K562 (cell line): Measurements from ENCODE around the gene DPP8. TPM values are rescaled to one million over a fixed set of nuclear protein-coding genes. Genes with fewer than 3 reads are reported as not detected.

Source experiments
- ATAC-seq: fragments of 200-7000 bp; cut with Tn5 transposase; 3 replicates; pipeline ENCODE4 v1.9.1; 2020; ENCODE audit warnings: moderate library complexity
- BruUV-seq: library from RNA; stranded (reverse); fragments of 400-500 nt; replicated peaks from 2 replicates; lab custom pipeline; 2021; lab: Mats Ljungman, UMichigan
- CTCF ChIA-PET: fragments of 300-600 bp; formaldehyde crosslinking; extraction: SDS; loops from one replicate; lab custom pipeline; 2021; ENCODE audit warnings: low intra/inter-chr PET ratio; lab: Yijun Ruan, JAX
- POLR2A ChIA-PET: fragments of 300-600, 350-650 bp; sonication (Branson Sonifier 250); formaldehyde crosslinking; extraction: SDS; loops from one replicate; lab custom pipeline; 2021; ENCODE audit warnings: antibody characterized with exemption, inconsistent platforms; lab: Yijun Ruan, JAX
- DNase-seq, 4 experiments: peaks; one replicate each; pipeline versions ENCODE4 v3.0.0 to v3.0.0-alpha.2; 2011 to 2018; ENCODE audit warnings: low spot score in 3 of 4, mixed read lengths in 3 of 4; ENCODE audit errors: extremely low read depth in 1 of 4
- FAIRE-seq: peaks from 2 replicates; lab custom pipeline; 2011; peaks lifted over from hg19 to GRCh38; lab: Jason Lieb, UNC
- H2AFZ ChIP-seq: 2 replicates; pipeline ENCODE4 v1.6.0; 2011; ENCODE audit warnings: low read depth, low read length, control low read depth, inconsistent platforms
- H3K27ac ChIP-seq: fragments of 200-600 bp; 3 replicates; pipeline ENCODE4 v1.8.0; 2011; ENCODE audit warnings: low read depth, mild to moderate bottlenecking, control low read depth, inconsistent platforms, low read length, moderate library complexity, mixed read lengths; ENCODE audit errors: extremely low read depth
- H3K27me3 ChIP-seq, 2 experiments: fragments of 300-600 bp in 1 of 2; 2 replicates in 1 of 2; 3 replicates in 1 of 2; pipeline versions ENCODE4 v1.6.0 to v1.8.0; 2011; ENCODE audit warnings: inconsistent platforms in 2 of 2, low read length in 2 of 2, mild to moderate bottlenecking in 1 of 2, mixed read lengths in 1 of 2, moderate library complexity in 1 of 2; ENCODE audit not compliant: control insufficient read depth in 2 of 2, insufficient read depth in 2 of 2
- H3K36me3 ChIP-seq: fragments of 300-600 bp; 3 replicates; pipeline ENCODE4 v1.8.0; 2011; ENCODE audit warnings: mild to moderate bottlenecking, low read length, inconsistent platforms; ENCODE audit not compliant: control insufficient read depth, insufficient read depth
- H3K4me1 ChIP-seq, 2 experiments: fragments of 200-600 bp in 1 of 2; replicated peaks in 1 of 2; 2 replicates in 1 of 2; 3 replicates in 1 of 2; pipeline versions ENCODE4 v1.5.1 to v1.8.0; 2011; ENCODE audit warnings: inconsistent platforms in 2 of 2, low read length in 2 of 2, mild to moderate bottlenecking in 1 of 2, mixed read lengths in 1 of 2, moderate library complexity in 1 of 2; ENCODE audit not compliant: control insufficient read depth in 2 of 2, insufficient read depth in 2 of 2
- H3K4me2 ChIP-seq: 2 replicates; pipeline ENCODE4 v1.6.1; 2011; ENCODE audit warnings: low read length, control low read depth, inconsistent platforms, mixed read lengths; ENCODE audit not compliant: insufficient read depth
- H3K4me3 ChIP-seq: fragments of 200-600 bp; sonication (generic), shearing (Covaris generic); 2 replicates; pipeline ENCODE4 v1.5.1; 2016; ENCODE audit warnings: control low read depth, inconsistent platforms
- H3K79me2 ChIP-seq: fragments of 200-600 bp; 3 replicates; pipeline ENCODE4 v1.8.0; 2011; ENCODE audit warnings: low read length, inconsistent platforms; ENCODE audit not compliant: control insufficient read depth, insufficient read depth
- H3K9ac ChIP-seq, 2 experiments: 2 replicates each; pipeline versions ENCODE4 v1.6.0 to v1.6.1; 2011; ENCODE audit warnings: low read depth in 2 of 2, low read length in 2 of 2, control low read depth in 1 of 2, inconsistent platforms in 1 of 2, mild to moderate bottlenecking in 1 of 2, mixed read lengths in 1 of 2; ENCODE audit not compliant: insufficient read depth in 1 of 2
- H3K9me1 ChIP-seq: one replicate; pipeline ENCODE4 v1.6.0; 2011; ENCODE audit warnings: inconsistent platforms, mild to moderate bottlenecking, low read length, moderate library complexity; ENCODE audit not compliant: control insufficient read depth, insufficient read depth
- H3K9me3 ChIP-seq: replicated peaks from 2 replicates; pipeline ENCODE4 v1.5.1; 2011; ENCODE audit warnings: low read depth, low read length, inconsistent platforms; ENCODE audit not compliant: control insufficient read depth, insufficient read depth
- H4K20me1 ChIP-seq: replicated peaks from 2 replicates; pipeline ENCODE4 v1.6.1; 2011; ENCODE audit warnings: low read length, inconsistent platforms, mixed read lengths; ENCODE audit not compliant: control insufficient read depth, insufficient read depth
- ASH1L ChIP-seq: fragments of 450-650 bp; IDR thresholded peaks from 2 replicates; pipeline ENCODE4 v1.6.1; 2018; ENCODE audit warnings: borderline replicate concordance, mild to moderate bottlenecking, low read depth; ENCODE audit not compliant: partially characterized antibody
- ATF7 ChIP-seq: fragments of 450-650 bp; IDR thresholded peaks from 2 replicates; pipeline ENCODE4 v1.7.1; 2014; ENCODE audit warnings: mild to moderate bottlenecking, moderate library complexity
- EP400 ChIP-seq: fragments of 450-650 bp; IDR thresholded peaks from 2 replicates; pipeline ENCODE4 v1.6.1; 2017; ENCODE audit warnings: antibody characterized with exemption, mild to moderate bottlenecking, moderate library complexity
- FOXK1 ChIP-seq: sonication (generic); formaldehyde crosslinking; IDR thresholded peaks from 2 replicates; pipeline ENCODE4 v1.8.0; 2022; ENCODE audit warnings: missing genetic modification reagents, mild to moderate bottlenecking, borderline replicate concordance
- HEY1 ChIP-seq: fragments of 250-450 bp; sonication (Bioruptor Pico); IDR thresholded peaks from 2 replicates; pipeline ENCODE4 v1.5.0; 2020; ENCODE audit warnings: mild to moderate bottlenecking, moderate library complexity, borderline replicate concordance
- RB1 ChIP-seq: fragments of 450-650 bp; IDR thresholded peaks from 2 replicates; pipeline ENCODE4 v1.6.1; 2017; ENCODE audit warnings: low read depth, mild to moderate bottlenecking
- RBM22 ChIP-seq: fragments of 200-400 bp; formaldehyde crosslinking; IDR thresholded peaks from 2 replicates; pipeline ENCODE4 v1.6.1; 2018; ENCODE audit warnings: low read length, low read depth; ENCODE audit not compliant: poor library complexity, severe bottlenecking
- RUNX1 ChIP-seq: sonication (generic); IDR thresholded peaks from 2 replicates; pipeline ENCODE4 v1.6.1; 2016; ENCODE audit warnings: antibody characterized with exemption, low read depth
- ZNF444 ChIP-seq: fragments of 250-450 bp; sonication (Bioruptor Pico); IDR thresholded peaks from 2 replicates; pipeline ENCODE4 v1.4.0; 2020; ENCODE audit warnings: mild to moderate bottlenecking, moderate library complexity
- WGBS: fragments of 100-300 bp; shearing (Covaris generic); methylation state at CpG from one replicate; pipeline ENCODE4 v1.1.6; 2016; ENCODE audit warnings: low coverage, mixed read lengths; ENCODE audit not compliant: insufficient coverage; ENCODE audit errors: missing lambda C conversion rate; 5-methylcytosine and 5-hydroxymethylcytosine counted together
- in situ Hi-C: fragments of 300-500 bp; cut with MboI; formaldehyde crosslinking; loops from 4 replicates; pipeline ENCODE4 v1.15.0; 2018; ENCODE audit warnings: inconsistent platforms, mixed read lengths
- intact Hi-C: fragments of 100-400 bp; cut with micrococcal nuclease; formaldehyde crosslinking; loops from 2 replicates; pipeline ENCODE4 v1.14.2; 2022
- polyA plus RNA-seq, 8 experiments: library from polyadenylated mRNA; depleted of rRNA in 4 of 8; stranded (reverse) in 5 of 8; unstranded in 3 of 8; fragments of >200 nt; fragmentation: Nextera tagmentation in 2 of 8; fragmentation: Illumina TruSeq in 1 of 8; extraction: Ambion mirVana in 2 of 8; extraction: Trizol in 1 of 8; gene quantifications; 2 replicates each; pipeline versions ENCODE4 v1.2.1 to v1.2.3, GENCODE V29; 2011 to 2014; ENCODE audit warnings: inconsistent platforms in 1 of 8, missing spikeins in 1 of 8
- total RNA-seq, 7 experiments: library from RNA; depleted of rRNA in 6 of 7; stranded (reverse); fragments of >200 nt in 6 of 7; fragmentation: Illumina TruSeq in 2 of 7; extraction: Trizol in 2 of 7; gene quantifications; 2 replicates each; pipeline versions ENCODE4 v1.2.1 to v1.2.3, GENCODE V29; 2011 to 2021; ENCODE audit warnings: low replicate concordance in 1 of 7
- TF ChIP-seq, protein P1 (sequence below), 2 experiments: fragments of 450-650 bp in 1 of 2; sonication (generic) in 1 of 2; formaldehyde crosslinking; conservative IDR thresholded peaks; 2 replicates each; pipeline versions ENCODE4 v1.4.0 to v1.8.1; 2020 to 2022; ENCODE audit warnings: mild to moderate bottlenecking in 1 of 2, missing genetic modification reagents in 1 of 2
- TF ChIP-seq, protein P2 (sequence below), 2 experiments: fragments of 200-800 bp in 1 of 2; sonication (Bioruptor generic) in 1 of 2; sonication (generic) in 1 of 2; formaldehyde crosslinking in 1 of 2; IDR thresholded peaks in 1 of 2; conservative IDR thresholded peaks in 1 of 2; 2 replicates each; pipeline versions ENCODE4 v1.5.0 to v1.6.1; 2016 to 2020; ENCODE audit warnings: missing compliant biosample characterization in 1 of 2, missing genetic modification characterization in 1 of 2, missing genetic modification reagents in 1 of 2
- TF ChIP-seq, protein P3 (sequence below): fragments of 450-650 bp; IDR thresholded peaks from 2 replicates; pipeline ENCODE4 v1.6.1; 2016; ENCODE audit warnings: low read depth

Gene DPP8
- total and polyA plus RNA-seq, 9 of the 15 experiments (the other 6 are each of a cell fraction or from before 2014, with no cell fraction given), result 5.5 to 36.7 (median 20.7) TPM

DNA sequence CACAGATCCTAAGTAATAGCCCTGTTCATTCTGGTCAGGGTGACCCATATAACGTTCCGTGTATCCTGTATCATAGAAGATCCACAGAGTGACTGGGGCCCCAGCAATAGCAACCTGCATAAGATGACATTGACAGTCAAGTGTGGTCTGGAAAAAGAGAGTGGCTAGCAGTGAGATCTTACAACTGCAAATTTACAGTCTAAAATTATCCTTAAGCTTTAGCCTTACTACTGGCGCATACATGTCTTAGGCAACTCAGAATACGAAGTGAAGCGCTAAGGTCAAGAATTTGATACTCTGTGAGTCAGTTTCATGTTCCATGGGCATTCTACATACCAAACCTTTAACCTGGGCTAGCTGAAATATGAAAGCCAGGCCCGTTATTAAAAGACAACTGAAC lies 65.5 kb downstream of the DPP8 start:
- intact Hi-C loops (no loop called here), in situ Hi-C loops (no loop called here)
- ChIA-PET CTCF (no interaction called here), POLR2A (no interaction called here)
- Histone ChIP-seq H3K36me3 (peaks cover 72% of the 10 kb centered on the region), H3K4me3 (no peak overlapping the region), H3K4me2 (no peak overlapping the region), H3K9ac (no peak overlapping the region), H4K20me1 (no peaks in the 10 kb centered on the region), H3K79me2 (no peaks in the 10 kb centered on the region), H2AFZ (no peak overlapping the region), H3K27me3 (no peaks in the 10 kb centered on the region), H3K9me3 (no peaks in the 10 kb centered on the region), H3K9me1 (peaks cover 2% of the 10 kb centered on the region), H3K4me1 (no peaks in the 10 kb centered on the region), H3K27ac (no peak overlapping the region)
- no peak for DNase-seq
- no peak for FAIRE-seq
- WGBS, result 97% methylated on average over 6 of the region's 6 CpGs
- ATAC-seq, result no peak
- no TSS peak for BruUV-seq
- no peak for TF ChIP-seq RB1
- TF ChIP-seq HEY1 (CRISPR knock-in tag), result no peak
- TF ChIP-seq, protein P1, sequence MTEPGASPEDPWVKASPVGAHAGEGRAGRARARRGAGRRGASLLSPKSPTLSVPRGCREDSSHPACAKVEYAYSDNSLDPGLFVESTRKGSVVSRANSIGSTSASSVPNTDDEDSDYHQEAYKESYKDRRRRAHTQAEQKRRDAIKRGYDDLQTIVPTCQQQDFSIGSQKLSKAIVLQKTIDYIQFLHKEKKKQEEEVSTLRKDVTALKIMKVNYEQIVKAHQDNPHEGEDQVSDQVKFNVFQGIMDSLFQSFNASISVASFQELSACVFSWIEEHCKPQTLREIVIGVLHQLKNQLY (CRISPR knock-in tag; conservative IDR thresholded peaks at IDR 0.05), result no peak
- no peak for TF ChIP-seq ZNF444
- TF ChIP-seq EP400, result no peak
- TF ChIP-seq RUNX1, result no peak
- TF ChIP-seq RBM22, result no peak
- TF ChIP-seq ATF7, result no peak
- no peak for TF ChIP-seq FOXK1 (CRISPR knock-in tag)
- TF ChIP-seq, protein P2, sequence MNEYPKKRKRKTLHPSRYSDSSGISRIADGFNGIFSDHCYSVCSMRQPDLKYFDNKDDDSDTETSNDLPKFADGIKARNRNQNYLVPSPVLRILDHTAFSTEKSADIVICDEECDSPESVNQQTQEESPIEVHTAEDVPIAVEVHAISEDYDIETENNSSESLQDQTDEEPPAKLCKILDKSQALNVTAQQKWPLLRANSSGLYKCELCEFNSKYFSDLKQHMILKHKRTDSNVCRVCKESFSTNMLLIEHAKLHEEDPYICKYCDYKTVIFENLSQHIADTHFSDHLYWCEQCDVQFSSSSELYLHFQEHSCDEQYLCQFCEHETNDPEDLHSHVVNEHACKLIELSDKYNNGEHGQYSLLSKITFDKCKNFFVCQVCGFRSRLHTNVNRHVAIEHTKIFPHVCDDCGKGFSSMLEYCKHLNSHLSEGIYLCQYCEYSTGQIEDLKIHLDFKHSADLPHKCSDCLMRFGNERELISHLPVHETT (CRISPR knock-in tag; conservative IDR thresholded peaks at IDR 0.05 in 1 of 2, IDR thresholded peaks at IDR 0.05 in 1 of 2), result no peak
- TF ChIP-seq, protein P3, sequence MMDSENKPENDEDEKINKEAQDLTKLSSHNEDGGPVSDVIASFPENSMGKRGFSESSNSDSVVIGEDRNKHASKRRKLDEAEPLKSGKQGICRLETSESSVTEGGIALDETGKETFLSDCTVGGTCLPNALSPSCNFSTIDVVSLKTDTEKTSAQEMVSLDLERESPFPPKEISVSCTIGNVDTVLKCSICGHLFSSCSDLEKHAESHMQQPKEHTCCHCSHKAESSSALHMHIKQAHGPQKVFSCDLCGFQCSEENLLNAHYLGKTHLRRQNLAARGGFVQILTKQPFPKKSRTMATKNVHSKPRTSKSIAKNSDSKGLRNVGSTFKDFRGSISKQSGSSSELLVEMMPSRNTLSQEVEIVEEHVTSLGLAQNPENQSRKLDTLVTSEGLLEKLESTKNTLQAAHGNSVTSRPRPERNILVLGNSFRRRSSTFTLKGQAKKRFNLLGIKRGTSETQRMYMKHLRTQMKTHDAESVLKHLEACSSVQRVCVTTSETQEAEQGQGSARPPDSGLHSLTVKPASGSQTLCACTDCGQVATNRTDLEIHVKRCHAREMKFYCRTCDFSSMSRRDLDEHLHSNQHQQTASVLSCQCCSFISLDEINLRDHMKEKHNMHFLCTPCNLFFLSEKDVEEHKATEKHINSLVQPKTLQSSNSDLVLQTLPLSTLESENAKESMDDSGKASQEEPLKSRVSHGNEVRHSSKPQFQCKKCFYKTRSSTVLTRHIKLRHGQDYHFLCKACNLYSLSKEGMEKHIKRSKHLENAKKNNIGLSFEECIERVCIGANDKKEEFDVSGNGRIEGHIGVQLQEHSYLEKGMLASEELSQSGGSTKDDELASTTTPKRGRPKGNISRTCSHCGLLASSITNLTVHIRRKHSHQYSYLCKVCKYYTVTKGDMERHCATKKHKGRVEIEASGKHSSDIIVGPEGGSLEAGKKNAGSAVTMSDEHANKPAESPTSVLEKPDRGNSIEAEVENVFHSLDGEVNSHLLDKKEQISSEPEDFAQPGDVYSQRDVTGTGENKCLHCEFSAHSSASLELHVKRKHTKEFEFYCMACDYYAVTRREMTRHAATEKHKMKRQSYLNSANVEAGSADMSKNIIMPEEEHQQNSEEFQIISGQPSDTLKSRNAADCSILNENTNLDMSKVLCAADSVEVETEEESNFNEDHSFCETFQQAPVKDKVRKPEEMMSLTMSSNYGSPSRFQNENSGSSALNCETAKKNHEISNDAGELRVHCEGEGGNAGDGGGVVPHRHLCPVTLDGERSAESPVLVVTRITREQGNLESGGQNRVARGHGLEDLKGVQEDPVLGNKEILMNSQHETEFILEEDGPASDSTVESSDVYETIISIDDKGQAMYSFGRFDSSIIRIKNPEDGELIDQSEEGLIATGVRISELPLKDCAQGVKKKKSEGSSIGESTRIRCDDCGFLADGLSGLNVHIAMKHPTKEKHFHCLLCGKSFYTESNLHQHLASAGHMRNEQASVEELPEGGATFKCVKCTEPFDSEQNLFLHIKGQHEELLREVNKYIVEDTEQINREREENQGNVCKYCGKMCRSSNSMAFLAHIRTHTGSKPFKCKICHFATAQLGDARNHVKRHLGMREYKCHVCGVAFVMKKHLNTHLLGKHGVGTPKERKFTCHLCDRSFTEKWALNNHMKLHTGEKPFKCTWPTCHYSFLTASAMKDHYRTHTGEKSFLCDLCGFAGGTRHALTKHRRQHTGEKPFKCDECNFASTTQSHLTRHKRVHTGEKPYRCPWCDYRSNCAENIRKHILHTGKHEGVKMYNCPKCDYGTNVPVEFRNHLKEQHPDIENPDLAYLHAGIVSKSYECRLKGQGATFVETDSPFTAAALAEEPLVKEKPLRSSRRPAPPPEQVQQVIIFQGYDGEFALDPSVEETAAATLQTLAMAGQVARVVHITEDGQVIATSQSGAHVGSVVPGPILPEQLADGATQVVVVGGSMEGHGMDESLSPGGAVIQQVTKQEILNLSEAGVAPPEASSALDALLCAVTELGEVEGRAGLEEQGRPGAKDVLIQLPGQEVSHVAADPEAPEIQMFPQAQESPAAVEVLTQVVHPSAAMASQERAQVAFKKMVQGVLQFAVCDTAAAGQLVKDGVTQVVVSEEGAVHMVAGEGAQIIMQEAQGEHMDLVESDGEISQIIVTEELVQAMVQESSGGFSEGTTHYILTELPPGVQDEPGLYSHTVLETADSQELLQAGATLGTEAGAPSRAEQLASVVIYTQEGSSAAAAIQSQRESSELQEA, result no peak
- no peak for TF ChIP-seq ASH1L
